Esophagus muscularis mucosa (tissue), 4 donors: Measurements from ENCODE around the gene MMP10. TPM values are rescaled to one million over a fixed set of nuclear protein-coding genes. Genes with fewer than 3 reads are reported as not detected.

Experiments
- DNase-seq: peaks from one replicate; pipeline ENCODE4 v3.0.0-alpha.2; 2017; ENCODE audit errors: extremely low spot score
- H3K27ac ChIP-seq, 4 donors: fragments of 200-600 bp; sonication (generic); replicated peaks in 1 of 4; 1 replicate in 3 of 4; 2 replicates in 1 of 4; pipeline ENCODE4 v1.5.1; 2016 to 2019; ENCODE audit warnings: mild to moderate bottlenecking in 1 of 4
- H3K27me3 ChIP-seq, 4 donors: fragments of 200-600 bp; sonication (generic); one replicate each; pipeline versions ENCODE4 v1.5.1 to v1.6.0; 2016 to 2019
- H3K36me3 ChIP-seq, 4 donors: fragments of 200-600 bp; sonication (generic); one replicate each; pipeline ENCODE4 v1.5.1; 2016 to 2019
- H3K4me1 ChIP-seq, 4 donors: fragments of 200-600 bp; sonication (generic); one replicate each; pipeline ENCODE4 v1.5.1; 2016 to 2019
- H3K4me3 ChIP-seq, 4 donors: fragments of 200-600 bp; sonication (generic); 1 replicate in 2 of 4; 2 replicates in 2 of 4; pipeline ENCODE4 v1.5.1; 2016 to 2019; ENCODE audit warnings: mild to moderate bottlenecking in 4 of 4, moderate library complexity in 1 of 4
- H3K9me3 ChIP-seq, 4 donors: fragments of 200-600 bp; sonication (generic); 1 replicate in 3 of 4; 2 replicates in 1 of 4; pipeline ENCODE4 v1.5.1; 2016 to 2019
- CTCF ChIP-seq, 3 experiments: fragments of 200-600 bp in 2 of 3; fragments of 450-650 bp in 1 of 3; sonication (generic) in 2 of 3; IDR thresholded peaks; one replicate each; pipeline ENCODE4 v1.5.1; 2017 to 2019; ENCODE audit warnings: antibody characterized with exemption in 3 of 3, mild to moderate bottlenecking in 2 of 3, moderate library complexity in 1 of 3
- EP300 ChIP-seq: sonication (generic); formaldehyde crosslinking; IDR thresholded peaks from one replicate; pipeline ENCODE4 v1.6.1; 2017; ENCODE audit warnings: antibody characterized with exemption
- POLR2A ChIP-seq: fragments of 450-650 bp; IDR thresholded peaks from one replicate; pipeline ENCODE4 v1.6.1; 2017; ENCODE audit warnings: antibody characterized with exemption, moderate library complexity, mild to moderate bottlenecking, low read depth
- POLR2AphosphoS5 ChIP-seq, 2 donors: sonication (generic); formaldehyde crosslinking; IDR thresholded peaks; one replicate each; pipeline ENCODE4 v1.6.1; 2017; ENCODE audit warnings: antibody characterized with exemption in 2 of 2
- WGBS: methylation state at CpG from one replicate; pipeline ENCODE4 v1.1.5; 2018; 5-methylcytosine and 5-hydroxymethylcytosine counted together
- intact Hi-C: fragments of 100-400 bp; cut with DNase I; formaldehyde crosslinking; loops from one replicate; pipeline ENCODE4 v1.15.1; 2023
- total RNA-seq, 4 donors: library from RNA; depleted of rRNA; stranded (reverse); fragments of >200 nt; gene quantifications; one replicate each; pipeline versions ENCODE4 v1.1.0 to v1.2.1, GENCODE V29; 2016

MMP10 gene
- total RNA-seq, 4 donors from 2014 or later: not detected

GRCh38 chr11:102762361-102762767, 18.1 kb downstream of the MMP10 start:
- no peak overlapping the region for H3K4me3 ChIP-seq
- no peaks in the 10 kb centered on the region for H3K36me3 ChIP-seq
- no peak overlapping the region for H3K27ac ChIP-seq
- TF ChIP-seq CTCF (IDR thresholded peaks at IDR 0.05) (no peak), POLR2AphosphoS5 (IDR thresholded peaks at IDR 0.05) (no peak)
- intact Hi-C loops: no loop called here
- WGBS: 60% methylated on average over 2 of the region's 2 CpGs
- H3K4me1 ChIP-seq: no peaks in the 10 kb centered on the region
- no peaks in the 10 kb centered on the region for H3K27me3 ChIP-seq
- H3K9me3 ChIP-seq: no peaks in the 10 kb centered on the region
- DNase-seq: no peak

GRCh38 chr11:102761646-102762238, 18.7 kb downstream of the MMP10 start:
- Histone ChIP-seq H3K9me3 (no peaks in the 10 kb centered on the region), H3K4me1 (no peaks in the 10 kb centered on the region), H3K4me3 (no peak overlapping the region), H3K27ac (no peak overlapping the region), H3K27me3 (peaks cover 0 to 6% (median 0%) of the 10 kb centered on the region in 4 donors), H3K36me3 (no peaks in the 10 kb centered on the region)
- TF ChIP-seq EP300 (no peak), POLR2AphosphoS5 (IDR thresholded peaks at IDR 0.05) (no peak), POLR2A (no peak), CTCF (IDR thresholded peaks at IDR 0.05) (no peak)
- intact Hi-C loops: no loop called here
- DNase-seq: no peak
- 84% methylated on average over 4 of the region's 4 CpGs for WGBS

GRCh38 chr11:102760344-102761035, 19.9 kb downstream of the MMP10 start:
- no peak for DNase-seq
- intact Hi-C loops: no loop called here
- TF ChIP-seq POLR2AphosphoS5 (IDR thresholded peaks at IDR 0.05) (peak in 1 of 2 donors; percentile 58), POLR2A (no peak)
- no peaks in the 10 kb centered on the region for H3K9me3 ChIP-seq
- H3K4me3 ChIP-seq: no peak overlapping the region
- peaks cover 0 to 6% (median 0%) of the 10 kb centered on the region in 4 donors for H3K27me3 ChIP-seq
- no peak overlapping the region for H3K27ac ChIP-seq
- no peaks in the 10 kb centered on the region for H3K4me1 ChIP-seq
- WGBS: 45% methylated on average over 4 of the region's 4 CpGs
- H3K36me3 ChIP-seq: no peaks in the 10 kb centered on the region

- Histone ChIP-seq H3K27ac (no peak overlapping the region), H3K4me1 (no peaks in the 10 kb centered on the region), H3K9me3 (no peaks in the 10 kb centered on the region), H3K27me3 (peaks cover 0 to 6% (median 0%) of the 10 kb centered on the region in 4 donors), H3K4me3 (no peak overlapping the region), H3K36me3 (no peaks in the 10 kb centered on the region)
- intact Hi-C loops: no loop called here
- no peak for DNase-seq
- TF ChIP-seq POLR2AphosphoS5 (IDR thresholded peaks at IDR 0.05) (no peak), POLR2A (no peak), CTCF (IDR thresholded peaks at IDR 0.05) (no peak), EP300 (no peak)
- 89% methylated on average over 2 of the region's 2 CpGs for WGBS
Measured at GRCh38 chr11:102757823-102758549, 22.4 kb downstream of the MMP10 start.

GRCh38 chr11:102753267-102753666, 27.2 kb downstream of the MMP10 start:
- Histone ChIP-seq H3K9me3 (no peaks in the 10 kb centered on the region), H3K36me3 (no peaks in the 10 kb centered on the region), H3K4me1 (no peaks in the 10 kb centered on the region), H3K4me3 (no peak overlapping the region), H3K27me3 (peaks cover 0 to 6% (median 0%) of the 10 kb centered on the region in 4 donors), H3K27ac (no peak overlapping the region)
- intact Hi-C loops: no loop called here
- DNase-seq: no peak
- TF ChIP-seq EP300 (no peak), CTCF (IDR thresholded peaks at IDR 0.05) (no peak), POLR2AphosphoS5 (IDR thresholded peaks at IDR 0.05) (no peak), POLR2A (no peak)
- 96% methylated on average over 1 of the region's 1 CpG for WGBS
